ENCODE results near the gene SERPINB6.

Gene SERPINB6

DNA sequence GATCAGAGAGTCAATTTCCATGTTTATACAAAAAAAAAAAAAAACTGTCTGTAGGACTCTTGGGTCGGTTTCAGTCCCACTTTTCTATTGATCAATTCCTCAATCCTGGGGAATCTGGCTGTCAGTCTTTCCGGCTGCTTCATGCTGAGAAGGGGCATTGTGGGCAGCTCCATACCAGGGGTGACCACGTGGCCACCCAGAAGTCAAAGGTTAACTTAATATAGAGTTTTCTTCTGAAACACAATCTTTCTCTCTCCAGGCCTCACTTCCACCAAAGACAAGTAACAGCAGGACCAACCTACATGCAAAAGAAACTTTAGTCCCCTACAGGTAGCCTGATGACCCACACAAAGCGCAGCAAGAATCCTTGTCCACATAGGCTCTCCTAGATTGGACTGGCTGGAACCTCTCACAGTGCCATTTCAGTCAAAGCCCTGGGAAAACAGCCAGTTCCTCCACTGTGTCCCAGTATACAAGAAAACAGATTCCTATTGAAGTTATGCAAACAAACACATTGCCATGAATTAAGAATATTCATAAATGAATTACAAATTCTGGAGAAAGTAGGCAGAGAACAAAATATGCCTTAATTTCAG lies 49.7 kb downstream of the SERPINB6 start:
- H3K27me3 ChIP-seq (ENCODE audit: low read depth, low read length) = no peaks in the 10 kb centered on the region
- H3K4me2 ChIP-seq (ENCODE audit: low read length) = no peak overlapping the region
- no peak overlapping the region for H2AFZ ChIP-seq (ENCODE audit: low read depth, low read length)
- H3K9ac ChIP-seq (ENCODE audit: low read length) = no peak overlapping the region
- no peaks in the 10 kb centered on the region for H4K20me1 ChIP-seq (ENCODE audit: insufficient read depth, low read length)
- H3K9me3 ChIP-seq (ENCODE audit: insufficient read depth, low read length) = no peaks in the 10 kb centered on the region
- H3K79me2 ChIP-seq (ENCODE audit: low read length) = no peaks in the 10 kb centered on the region
- no peak overlapping the region for H3K4me3 ChIP-seq (ENCODE audit: low read length)
- H3K36me3 ChIP-seq (replicated peaks; ENCODE audit: low read depth, low read length) = no peaks in the 10 kb centered on the region
- no peak overlapping the region for H3K27ac ChIP-seq (ENCODE audit: low read length)
- no peaks in the 10 kb centered on the region for H3K4me1 ChIP-seq (ENCODE audit: low read length)
- TF ChIP-seq, protein P1, sequence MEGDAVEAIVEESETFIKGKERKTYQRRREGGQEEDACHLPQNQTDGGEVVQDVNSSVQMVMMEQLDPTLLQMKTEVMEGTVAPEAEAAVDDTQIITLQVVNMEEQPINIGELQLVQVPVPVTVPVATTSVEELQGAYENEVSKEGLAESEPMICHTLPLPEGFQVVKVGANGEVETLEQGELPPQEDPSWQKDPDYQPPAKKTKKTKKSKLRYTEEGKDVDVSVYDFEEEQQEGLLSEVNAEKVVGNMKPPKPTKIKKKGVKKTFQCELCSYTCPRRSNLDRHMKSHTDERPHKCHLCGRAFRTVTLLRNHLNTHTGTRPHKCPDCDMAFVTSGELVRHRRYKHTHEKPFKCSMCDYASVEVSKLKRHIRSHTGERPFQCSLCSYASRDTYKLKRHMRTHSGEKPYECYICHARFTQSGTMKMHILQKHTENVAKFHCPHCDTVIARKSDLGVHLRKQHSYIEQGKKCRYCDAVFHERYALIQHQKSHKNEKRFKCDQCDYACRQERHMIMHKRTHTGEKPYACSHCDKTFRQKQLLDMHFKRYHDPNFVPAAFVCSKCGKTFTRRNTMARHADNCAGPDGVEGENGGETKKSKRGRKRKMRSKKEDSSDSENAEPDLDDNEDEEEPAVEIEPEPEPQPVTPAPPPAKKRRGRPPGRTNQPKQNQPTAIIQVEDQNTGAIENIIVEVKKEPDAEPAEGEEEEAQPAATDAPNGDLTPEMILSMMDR (IDR thresholded peaks at IDR 0.05; ENCODE audit: low read depth, low read length) = no peak
- no peak for TF ChIP-seq EZH2phosphoT487 (IDR thresholded peaks at IDR 0.05; ENCODE audit: low read depth)

DNA sequence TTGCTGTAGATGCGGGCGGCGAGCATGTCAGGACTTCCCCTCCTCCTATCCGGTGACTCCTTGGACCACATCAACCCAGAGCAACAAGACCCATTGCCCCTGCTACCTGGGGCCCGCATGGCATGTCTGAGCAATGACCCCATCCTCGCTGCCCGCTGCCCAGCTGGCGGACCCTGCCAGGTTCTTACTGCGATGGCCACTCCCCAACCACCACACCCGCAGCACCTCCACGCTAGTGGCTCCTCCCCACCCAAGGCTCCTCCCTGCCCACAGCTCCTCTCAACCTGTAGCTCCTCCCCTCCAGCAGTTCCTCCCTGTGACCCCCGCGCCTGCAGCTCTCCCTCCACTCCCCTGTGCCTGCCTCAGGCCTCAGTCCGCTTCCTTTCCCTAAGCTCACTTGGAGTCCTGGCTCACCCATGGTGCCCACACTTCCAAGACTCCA lies 50.7 kb downstream of the SERPINB6 start:
- Histone ChIP-seq H3K4me1 (ENCODE audit: low read length) (no peaks in the 10 kb centered on the region), H3K4me3 (ENCODE audit: low read length) (no peak overlapping the region), H3K36me3 (replicated peaks; ENCODE audit: low read depth, low read length) (no peaks in the 10 kb centered on the region), H3K79me2 (ENCODE audit: low read length) (no peaks in the 10 kb centered on the region), H4K20me1 (ENCODE audit: insufficient read depth, low read length) (no peaks in the 10 kb centered on the region), H2AFZ (ENCODE audit: low read depth, low read length) (no peak overlapping the region), H3K9me3 (ENCODE audit: insufficient read depth, low read length) (no peaks in the 10 kb centered on the region), H3K27me3 (ENCODE audit: low read depth, low read length) (no peaks in the 10 kb centered on the region), H3K27ac (ENCODE audit: low read length) (no peak overlapping the region), H3K9ac (ENCODE audit: low read length) (no peak overlapping the region), H3K4me2 (ENCODE audit: low read length) (no peak overlapping the region)
- TF ChIP-seq, protein P1 (IDR thresholded peaks at IDR 0.05; ENCODE audit: low read depth, low read length) = no peak
- no peak for TF ChIP-seq EZH2phosphoT487 (IDR thresholded peaks at IDR 0.05; ENCODE audit: low read depth)

DNA sequence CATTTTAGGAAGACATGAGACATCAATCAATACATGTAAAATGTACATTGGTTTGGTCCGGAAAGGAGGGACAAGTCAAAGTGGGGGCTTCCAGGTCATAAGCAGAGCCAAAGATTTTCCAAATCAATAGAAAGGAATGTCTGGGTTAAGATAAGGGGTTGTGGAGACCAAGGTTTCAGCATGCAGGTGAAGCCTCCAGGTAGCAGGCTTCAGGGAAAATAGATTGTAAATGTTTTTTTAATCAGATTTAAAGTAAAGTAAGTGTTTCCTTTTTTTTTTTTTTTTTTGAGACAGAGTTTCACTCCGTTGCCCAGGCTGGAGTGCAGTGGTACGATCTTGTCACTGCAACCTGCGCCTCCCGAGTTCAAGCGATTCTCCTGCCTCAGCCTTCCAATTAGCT lies 51.5 kb downstream of the SERPINB6 start:
- H3K79me2 ChIP-seq (ENCODE audit: low read length) = no peaks in the 10 kb centered on the region
- no peak overlapping the region for H3K4me2 ChIP-seq (ENCODE audit: low read length)
- no peaks in the 10 kb centered on the region for H3K9me3 ChIP-seq (ENCODE audit: insufficient read depth, low read length)
- H4K20me1 ChIP-seq (ENCODE audit: insufficient read depth, low read length) = no peaks in the 10 kb centered on the region
- no peak for TF ChIP-seq EZH2phosphoT487 (IDR thresholded peaks at IDR 0.05; ENCODE audit: low read depth)
- TF ChIP-seq, protein P1 (IDR thresholded peaks at IDR 0.05; ENCODE audit: low read depth, low read length) = no peak
- H3K9ac ChIP-seq (ENCODE audit: low read length) = no peak overlapping the region
- no peak overlapping the region for H3K4me3 ChIP-seq (ENCODE audit: low read length)
- H3K27me3 ChIP-seq (ENCODE audit: low read depth, low read length) = no peaks in the 10 kb centered on the region
- H3K36me3 ChIP-seq (replicated peaks; ENCODE audit: low read depth, low read length) = no peaks in the 10 kb centered on the region
- H3K4me1 ChIP-seq (ENCODE audit: low read length) = no peaks in the 10 kb centered on the region
- no peak overlapping the region for H2AFZ ChIP-seq (ENCODE audit: low read depth, low read length)
- no peak overlapping the region for H3K27ac ChIP-seq (ENCODE audit: low read length)

DNA sequence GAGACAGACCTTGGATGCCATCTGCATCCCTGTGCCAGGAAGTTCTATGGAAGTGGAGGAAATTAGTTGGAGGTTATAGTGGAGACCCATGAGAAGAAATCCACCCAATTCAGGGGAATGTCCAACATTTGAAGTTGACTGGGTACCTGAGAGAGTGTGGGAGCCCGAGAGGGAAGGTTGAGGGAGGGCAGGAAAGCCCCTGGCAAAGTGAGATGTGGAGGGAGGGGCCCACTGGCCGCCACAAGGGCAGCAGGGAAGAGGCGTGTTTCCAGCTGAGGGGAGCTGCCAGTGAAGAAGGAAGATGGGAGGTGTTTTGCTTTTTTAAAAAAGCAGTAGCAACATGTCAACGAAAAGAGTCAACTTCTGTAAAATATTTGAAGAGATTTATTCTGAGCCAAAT lies 52.0 kb downstream of the SERPINB6 start:
- no peaks in the 10 kb centered on the region for H4K20me1 ChIP-seq (ENCODE audit: insufficient read depth, low read length)
- H3K4me1 ChIP-seq (ENCODE audit: low read length) = no peaks in the 10 kb centered on the region
- TF ChIP-seq, protein P1 (IDR thresholded peaks at IDR 0.05; ENCODE audit: low read depth, low read length) = no peak
- no peak for TF ChIP-seq EZH2phosphoT487 (IDR thresholded peaks at IDR 0.05; ENCODE audit: low read depth)
- H3K27ac ChIP-seq (ENCODE audit: low read length) = no peak overlapping the region
- no peak overlapping the region for H3K9ac ChIP-seq (ENCODE audit: low read length)
- H3K9me3 ChIP-seq (ENCODE audit: insufficient read depth, low read length) = no peaks in the 10 kb centered on the region
- no peaks in the 10 kb centered on the region for H3K27me3 ChIP-seq (ENCODE audit: low read depth, low read length)
- H3K4me2 ChIP-seq (ENCODE audit: low read length) = no peak overlapping the region
- no peaks in the 10 kb centered on the region for H3K36me3 ChIP-seq (replicated peaks; ENCODE audit: low read depth, low read length)
- H2AFZ ChIP-seq (ENCODE audit: low read depth, low read length) = no peak overlapping the region
- H3K4me3 ChIP-seq (ENCODE audit: low read length) = no peak overlapping the region
- H3K79me2 ChIP-seq (ENCODE audit: low read length) = no peaks in the 10 kb centered on the region

All from OCI-LY3 (cell line).